HepG2 (cell line): ENCODE measurements around the gene KIN. TPM values are rescaled to one million over a fixed set of nuclear protein-coding genes. Genes with fewer than 3 reads are reported as not detected.
A peak's percentile ranks its signal among the peaks of the same experiment; 100 is the strongest.

Experiments
- AGO2 ChIP-seq: fragments of 200-400 bp; formaldehyde crosslinking; optimal IDR thresholded peaks from 2 replicates; pipeline ENCODE3; 2017; ENCODE audit warnings: mild to moderate bottlenecking, low read depth, low read length, moderate library complexity
- ELF1 ChIP-seq: sonication (generic); formaldehyde crosslinking; IDR thresholded peaks from 2 replicates; pipeline ENCODE4 v1.4.0; 2020; ENCODE audit warnings: missing genetic modification reagents
- HIVEP1 ChIP-seq: sonication (generic); formaldehyde crosslinking; IDR thresholded peaks from 2 replicates; pipeline ENCODE4 v1.4.0; 2020; ENCODE audit warnings: mild to moderate bottlenecking, missing genetic modification reagents
- PCBP1 ChIP-seq: fragments of 200-400 bp; formaldehyde crosslinking; IDR thresholded peaks from 2 replicates; pipeline ENCODE4 v1.6.1; 2017; ENCODE audit warnings: mild to moderate bottlenecking, low read depth, low read length, borderline replicate concordance
- POLR2G ChIP-seq: fragments of 200-400 bp; formaldehyde crosslinking; IDR thresholded peaks from 2 replicates; pipeline ENCODE4 v1.6.1; 2018; ENCODE audit warnings: mild to moderate bottlenecking, low read depth, low read length, moderate library complexity
- RBM39 ChIP-seq: fragments of 200-400 bp; formaldehyde crosslinking; IDR thresholded peaks from one replicate; pipeline ENCODE4 v1.6.1; 2018; ENCODE audit warnings: antibody characterized with exemption, mild to moderate bottlenecking, low read depth, low read length; ENCODE audit not compliant: poor library complexity, severe bottlenecking
- SNAI1 ChIP-seq: sonication (generic); formaldehyde crosslinking; IDR thresholded peaks from 2 replicates; pipeline ENCODE4 v1.5.0; 2020; ENCODE audit warnings: mild to moderate bottlenecking, missing genetic modification reagents, borderline replicate concordance
- ZFY ChIP-seq: sonication (generic); formaldehyde crosslinking; IDR thresholded peaks from 2 replicates; pipeline ENCODE4 v1.4.0; 2020; ENCODE audit warnings: missing genetic modification reagents
- ZNF598 ChIP-seq: sonication (generic); formaldehyde crosslinking; IDR thresholded peaks from 2 replicates; pipeline ENCODE4 v1.5.1; 2020; ENCODE audit warnings: mild to moderate bottlenecking, missing genetic modification reagents, borderline replicate concordance
- ZNF747 ChIP-seq: sonication (generic); formaldehyde crosslinking; IDR thresholded peaks from 2 replicates; pipeline ENCODE4 v1.8.1; 2023; ENCODE audit warnings: missing genetic modification reagents, mild to moderate bottlenecking, borderline replicate concordance
- ZNF761 ChIP-seq: sonication (generic); formaldehyde crosslinking; conservative IDR thresholded peaks from 2 replicates; pipeline ENCODE4 v1.4.0; 2020; ENCODE audit warnings: mild to moderate bottlenecking, missing genetic modification reagents
- polyA plus RNA-seq, 8 experiments: library from polyadenylated mRNA; depleted of rRNA in 3 of 8; stranded (reverse) in 7 of 8; unstranded in 1 of 8; fragments of >200 nt; fragmentation: Illumina TruSeq in 4 of 8; extraction: Trizol in 4 of 8; gene quantifications; 2 replicates each; pipeline versions ENCODE4 v1.2.1 to v1.2.3, GENCODE V29; 2011 to 2016; ENCODE audit warnings: low read depth in 4 of 8, missing spikeins in 1 of 8, mixed read lengths in 1 of 8; ENCODE audit not compliant: insufficient read depth in 1 of 8
- total RNA-seq, 5 experiments: library from RNA; depleted of rRNA; stranded (reverse); fragments of >200 nt; fragmentation: Illumina TruSeq; extraction: Trizol; gene quantifications; 2 replicates each; pipeline ENCODE4 v1.2.3, GENCODE V29; 2016; ENCODE audit warnings: low read depth in 1 of 5
- TF ChIP-seq, protein P1 (sequence below): sonication (generic); formaldehyde crosslinking; IDR thresholded peaks from 2 replicates; pipeline ENCODE4 v1.5.0; 2020; ENCODE audit warnings: missing genetic modification reagents, mild to moderate bottlenecking, borderline replicate concordance
- TF ChIP-seq, protein P2 (sequence below), 2 experiments: IDR thresholded peaks; 2 replicates each; pipeline ENCODE4 v1.6.1; 2011 to 2012; ENCODE audit warnings: low read length in 2 of 2, borderline replicate concordance in 1 of 2, low read depth in 1 of 2, mild to moderate bottlenecking in 1 of 2, moderate library complexity in 1 of 2
- TF ChIP-seq, protein P3 (sequence below): sonication (generic); formaldehyde crosslinking; IDR thresholded peaks from 2 replicates; pipeline ENCODE4 v1.4.0; 2020; ENCODE audit warnings: missing genetic modification reagents; ENCODE audit errors: not compliant biosample characterization
- TF ChIP-seq, protein P4 (sequence below): IDR thresholded peaks from 2 replicates; pipeline ENCODE4 v1.4.0; 2020; ENCODE audit warnings: mild to moderate bottlenecking, missing genetic modification reagents

Gene KIN
- total and polyA plus RNA-seq, 2 of the 13 experiments (the other 11 are each of a cell fraction or from before 2014, with no cell fraction given) = 4.9 to 23.2 TPM

DNA sequence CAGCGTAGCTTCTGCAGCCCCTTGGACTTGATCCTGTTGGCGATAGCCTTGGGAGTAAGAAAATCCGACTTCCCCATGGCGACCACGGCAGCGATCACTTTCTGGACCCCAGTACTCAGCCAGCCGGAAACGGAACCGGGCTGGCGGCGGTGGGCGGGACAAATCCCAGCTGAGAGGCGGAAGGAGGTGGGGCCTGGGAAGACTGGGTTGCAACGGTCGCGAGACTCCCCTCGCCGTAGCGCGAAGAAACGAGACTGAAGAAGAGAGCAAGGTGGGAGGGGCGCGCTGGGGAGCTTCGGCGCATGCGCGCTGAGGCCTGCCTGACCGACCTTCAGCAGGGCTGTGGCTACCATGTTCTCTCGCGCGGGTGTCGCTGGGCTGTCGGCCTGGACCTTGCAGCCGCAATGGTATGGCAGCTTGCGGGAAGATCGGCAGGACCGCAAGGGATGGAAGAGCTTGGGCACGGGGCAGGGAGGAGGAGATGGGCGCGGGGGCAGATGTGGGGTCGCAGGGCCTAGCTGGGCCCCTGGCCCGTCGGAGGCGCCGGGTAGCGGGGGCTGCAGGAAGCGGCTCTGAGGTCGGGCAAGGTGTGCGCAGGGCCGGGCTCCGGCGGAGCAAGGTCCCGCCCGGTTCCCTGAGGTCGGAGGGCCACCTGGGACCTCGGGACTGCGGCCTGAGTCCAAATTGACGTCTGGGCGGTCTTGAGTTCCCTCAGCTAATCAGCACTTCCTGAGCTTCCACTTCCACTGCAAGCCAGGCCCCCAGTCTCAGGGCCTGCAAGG, at the start of gene KIN, which contains the start of gene ATP5F1C (continued):
- TF ChIP-seq, protein P1, sequence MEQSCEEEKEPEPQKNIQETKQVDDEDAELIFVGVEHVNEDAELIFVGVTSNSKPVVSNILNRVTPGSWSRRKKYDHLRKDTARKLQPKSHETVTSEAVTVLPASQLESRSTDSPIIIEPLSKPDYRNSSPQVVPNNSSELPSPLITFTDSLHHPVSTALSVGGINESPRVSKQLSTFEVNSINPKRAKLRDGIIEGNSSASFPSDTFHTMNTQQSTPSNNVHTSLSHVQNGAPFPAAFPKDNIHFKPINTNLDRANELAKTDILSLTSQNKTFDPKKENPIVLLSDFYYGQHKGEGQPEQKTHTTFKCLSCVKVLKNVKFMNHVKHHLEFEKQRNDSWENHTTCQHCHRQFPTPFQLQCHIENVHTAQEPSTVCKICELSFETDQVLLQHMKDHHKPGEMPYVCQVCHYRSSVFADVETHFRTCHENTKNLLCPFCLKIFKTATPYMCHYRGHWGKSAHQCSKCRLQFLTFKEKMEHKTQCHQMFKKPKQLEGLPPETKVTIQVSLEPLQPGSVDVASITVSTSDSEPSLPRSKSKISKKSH (CRISPR knock-in tag) = peak; percentile 43; the same call in 1 of the 2 replicates
- TF ChIP-seq, protein P2, sequence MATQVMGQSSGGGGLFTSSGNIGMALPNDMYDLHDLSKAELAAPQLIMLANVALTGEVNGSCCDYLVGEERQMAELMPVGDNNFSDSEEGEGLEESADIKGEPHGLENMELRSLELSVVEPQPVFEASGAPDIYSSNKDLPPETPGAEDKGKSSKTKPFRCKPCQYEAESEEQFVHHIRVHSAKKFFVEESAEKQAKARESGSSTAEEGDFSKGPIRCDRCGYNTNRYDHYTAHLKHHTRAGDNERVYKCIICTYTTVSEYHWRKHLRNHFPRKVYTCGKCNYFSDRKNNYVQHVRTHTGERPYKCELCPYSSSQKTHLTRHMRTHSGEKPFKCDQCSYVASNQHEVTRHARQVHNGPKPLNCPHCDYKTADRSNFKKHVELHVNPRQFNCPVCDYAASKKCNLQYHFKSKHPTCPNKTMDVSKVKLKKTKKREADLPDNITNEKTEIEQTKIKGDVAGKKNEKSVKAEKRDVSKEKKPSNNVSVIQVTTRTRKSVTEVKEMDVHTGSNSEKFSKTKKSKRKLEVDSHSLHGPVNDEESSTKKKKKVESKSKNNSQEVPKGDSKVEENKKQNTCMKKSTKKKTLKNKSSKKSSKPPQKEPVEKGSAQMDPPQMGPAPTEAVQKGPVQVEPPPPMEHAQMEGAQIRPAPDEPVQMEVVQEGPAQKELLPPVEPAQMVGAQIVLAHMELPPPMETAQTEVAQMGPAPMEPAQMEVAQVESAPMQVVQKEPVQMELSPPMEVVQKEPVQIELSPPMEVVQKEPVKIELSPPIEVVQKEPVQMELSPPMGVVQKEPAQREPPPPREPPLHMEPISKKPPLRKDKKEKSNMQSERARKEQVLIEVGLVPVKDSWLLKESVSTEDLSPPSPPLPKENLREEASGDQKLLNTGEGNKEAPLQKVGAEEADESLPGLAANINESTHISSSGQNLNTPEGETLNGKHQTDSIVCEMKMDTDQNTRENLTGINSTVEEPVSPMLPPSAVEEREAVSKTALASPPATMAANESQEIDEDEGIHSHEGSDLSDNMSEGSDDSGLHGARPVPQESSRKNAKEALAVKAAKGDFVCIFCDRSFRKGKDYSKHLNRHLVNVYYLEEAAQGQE (IDR thresholded peaks at IDR 0.05; ENCODE audit: borderline replicate concordance in 1 of 2, low read depth in 1 of 2, low read length in 2 of 2) = no peak
- peak; percentile 84; the same call in 1 of the 2 replicates for TF ChIP-seq ZNF598
- TF ChIP-seq ELF1 (CRISPR knock-in tag) = peak; percentile 94
- TF ChIP-seq ZFY = peak; percentile 98
- TF ChIP-seq POLR2G = peak; percentile 88
- TF ChIP-seq ZNF761 (CRISPR knock-in tag) = peak; percentile 71; the same call in 1 of the 2 replicates
- TF ChIP-seq SNAI1 (CRISPR knock-in tag) = peak; percentile 40; the same call in 1 of the 2 replicates
- peak; percentile 59 for TF ChIP-seq RBM39
- peak; percentile 63; the same call in 1 of the 2 replicates for TF ChIP-seq ZNF747
- TF ChIP-seq, protein P3, sequence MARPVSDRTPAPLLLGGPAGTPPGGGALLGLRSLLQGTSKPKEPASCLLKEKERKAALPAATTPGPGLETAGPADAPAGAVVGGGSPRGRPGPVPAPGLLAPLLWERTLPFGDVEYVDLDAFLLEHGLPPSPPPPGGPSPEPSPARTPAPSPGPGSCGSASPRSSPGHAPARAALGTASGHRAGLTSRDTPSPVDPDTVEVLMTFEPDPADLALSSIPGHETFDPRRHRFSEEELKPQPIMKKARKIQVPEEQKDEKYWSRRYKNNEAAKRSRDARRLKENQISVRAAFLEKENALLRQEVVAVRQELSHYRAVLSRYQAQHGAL (CRISPR knock-in tag) = no peak
- 0 out of 2 replicates have a peak, but pooled peaks have one; percentile 42 for TF ChIP-seq PCBP1
- peak; percentile 82 for TF ChIP-seq HIVEP1 (CRISPR knock-in tag)
- TF ChIP-seq, protein P4, sequence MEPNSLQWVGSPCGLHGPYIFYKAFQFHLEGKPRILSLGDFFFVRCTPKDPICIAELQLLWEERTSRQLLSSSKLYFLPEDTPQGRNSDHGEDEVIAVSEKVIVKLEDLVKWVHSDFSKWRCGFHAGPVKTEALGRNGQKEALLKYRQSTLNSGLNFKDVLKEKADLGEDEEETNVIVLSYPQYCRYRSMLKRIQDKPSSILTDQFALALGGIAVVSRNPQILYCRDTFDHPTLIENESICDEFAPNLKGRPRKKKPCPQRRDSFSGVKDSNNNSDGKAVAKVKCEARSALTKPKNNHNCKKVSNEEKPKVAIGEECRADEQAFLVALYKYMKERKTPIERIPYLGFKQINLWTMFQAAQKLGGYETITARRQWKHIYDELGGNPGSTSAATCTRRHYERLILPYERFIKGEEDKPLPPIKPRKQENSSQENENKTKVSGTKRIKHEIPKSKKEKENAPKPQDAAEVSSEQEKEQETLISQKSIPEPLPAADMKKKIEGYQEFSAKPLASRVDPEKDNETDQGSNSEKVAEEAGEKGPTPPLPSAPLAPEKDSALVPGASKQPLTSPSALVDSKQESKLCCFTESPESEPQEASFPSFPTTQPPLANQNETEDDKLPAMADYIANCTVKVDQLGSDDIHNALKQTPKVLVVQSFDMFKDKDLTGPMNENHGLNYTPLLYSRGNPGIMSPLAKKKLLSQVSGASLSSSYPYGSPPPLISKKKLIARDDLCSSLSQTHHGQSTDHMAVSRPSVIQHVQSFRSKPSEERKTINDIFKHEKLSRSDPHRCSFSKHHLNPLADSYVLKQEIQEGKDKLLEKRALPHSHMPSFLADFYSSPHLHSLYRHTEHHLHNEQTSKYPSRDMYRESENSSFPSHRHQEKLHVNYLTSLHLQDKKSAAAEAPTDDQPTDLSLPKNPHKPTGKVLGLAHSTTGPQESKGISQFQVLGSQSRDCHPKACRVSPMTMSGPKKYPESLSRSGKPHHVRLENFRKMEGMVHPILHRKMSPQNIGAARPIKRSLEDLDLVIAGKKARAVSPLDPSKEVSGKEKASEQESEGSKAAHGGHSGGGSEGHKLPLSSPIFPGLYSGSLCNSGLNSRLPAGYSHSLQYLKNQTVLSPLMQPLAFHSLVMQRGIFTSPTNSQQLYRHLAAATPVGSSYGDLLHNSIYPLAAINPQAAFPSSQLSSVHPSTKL (CRISPR knock-in tag) = peak; percentile 22; the same call in 1 of the 2 replicates
- TF ChIP-seq AGO2 = peak; percentile 73
